Activated CD4-positive, alpha-beta T cell treated with anti-CD3 and anti-CD28 coated beads for 1 hour (primary cell): Measurements from ENCODE around the gene ZKSCAN1.
"Not testable (repeated sequence)": the region's sequence is repeated elsewhere in the genome, so short reads cannot be mapped to it uniquely, and the experiment has no call there.

Experiments
- DNase-seq: peaks from one replicate; pipeline ENCODE4 v3.0.0-alpha.2; 2020

ZKSCAN1 gene

DNA sequence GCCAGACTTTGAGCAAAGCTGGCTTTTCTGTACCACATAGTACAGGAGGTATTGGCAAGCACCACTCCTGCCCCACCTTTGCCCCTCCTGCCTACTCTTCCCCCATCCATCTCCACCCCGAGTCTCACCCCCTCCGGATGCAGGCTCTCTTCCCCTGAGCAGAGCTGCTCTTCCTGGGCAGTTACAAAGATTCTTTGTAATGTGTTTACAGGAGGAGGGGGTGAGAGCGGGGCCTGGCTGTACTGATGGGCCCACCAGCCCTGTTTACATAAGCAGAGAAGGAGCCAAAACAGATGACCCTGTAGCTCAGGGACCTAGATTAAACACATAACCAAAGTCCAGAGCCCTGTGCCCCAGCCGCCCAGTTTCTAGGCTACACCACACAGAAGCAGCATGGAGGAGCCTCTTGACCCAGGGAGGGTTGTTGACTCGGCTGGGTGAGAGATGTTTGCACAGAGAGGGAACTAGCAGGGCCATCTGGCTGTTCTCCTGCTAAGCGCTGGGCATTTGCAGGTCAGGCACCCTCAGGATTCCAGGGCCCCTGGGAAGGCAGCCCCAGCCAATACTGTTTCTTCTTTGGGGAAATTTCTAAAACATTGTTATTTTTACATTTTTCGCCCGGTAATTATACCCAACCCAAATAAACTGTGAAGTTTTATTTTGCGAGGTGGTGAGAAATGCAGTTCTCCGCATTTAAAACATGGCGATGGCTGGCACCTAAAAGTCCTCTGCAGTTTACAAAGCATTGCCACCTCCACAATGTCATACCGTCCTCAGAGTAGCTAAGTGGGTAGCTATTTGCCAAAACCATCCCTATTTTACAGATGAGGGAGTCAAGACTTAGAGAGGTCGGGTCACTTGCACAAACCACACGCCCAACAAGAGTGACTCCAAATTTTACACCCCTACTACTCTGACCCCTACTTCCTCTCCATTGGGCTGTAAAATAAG is 11.4 kb upstream of the ZKSCAN1 start:
- DNase-seq, result no peak

DNA sequence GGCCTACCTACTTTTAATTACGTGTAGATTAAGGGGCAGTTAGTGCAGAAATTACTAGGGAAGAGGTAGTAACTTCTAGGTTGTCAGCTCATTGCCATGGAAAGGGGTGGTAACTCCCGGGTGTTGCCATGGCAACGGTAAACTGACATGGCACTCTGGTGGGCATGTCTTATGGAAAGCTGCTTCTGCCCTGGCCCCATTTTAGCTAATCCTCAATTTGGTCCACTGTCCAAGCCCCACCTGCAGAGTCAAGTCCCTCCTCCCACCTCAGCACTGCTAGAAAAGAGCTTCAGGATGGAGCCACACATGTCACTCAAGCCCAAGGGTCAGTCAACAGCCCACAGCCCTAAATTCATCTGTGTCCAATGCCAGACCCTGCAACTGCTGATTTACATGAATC is 7.5 kb upstream of the ZKSCAN1 start:
- DNase-seq, result no peak

DNA sequence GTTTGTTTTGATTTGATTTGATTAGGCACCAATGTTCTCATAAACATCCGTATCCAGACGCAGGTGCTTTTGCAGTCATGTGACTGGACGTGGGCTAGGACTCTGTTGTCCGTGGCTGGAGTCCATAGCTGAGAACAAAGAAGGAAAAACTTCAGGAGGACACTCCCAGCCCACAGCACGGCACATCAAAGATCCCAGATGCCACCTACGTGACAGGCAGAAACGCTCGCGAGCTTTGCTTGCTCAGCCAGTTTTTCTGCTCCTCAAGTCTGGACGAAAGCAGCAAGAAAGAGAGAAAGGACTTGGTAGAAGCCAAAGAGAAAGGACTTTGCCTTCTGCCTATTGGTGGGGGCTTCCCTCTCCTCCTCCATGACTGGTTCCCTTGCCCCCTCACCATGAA is 6.9 kb upstream of the ZKSCAN1 start:
- DNase-seq, result no peak

DNA sequence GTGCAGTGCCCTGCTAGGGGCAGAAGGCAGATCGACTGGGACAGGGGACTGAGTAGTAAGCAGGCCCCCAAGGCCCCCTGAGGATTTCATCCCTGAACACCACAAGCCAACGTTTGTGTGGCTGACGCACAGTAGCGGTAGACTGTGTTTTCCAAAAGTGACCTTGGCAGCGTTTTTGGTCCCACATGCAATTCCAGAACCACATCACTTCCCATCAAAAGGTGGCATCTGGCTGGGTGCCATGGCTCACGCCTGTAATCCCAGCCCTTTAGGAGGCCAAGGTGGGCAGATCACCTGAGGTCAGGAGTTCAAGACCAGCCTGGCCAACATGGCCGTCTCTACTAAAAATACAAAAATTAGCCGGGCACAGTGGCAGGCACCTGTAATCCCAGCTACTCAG is 5.4 kb upstream of the ZKSCAN1 start:
- DNase-seq, result not testable (repeated sequence)

DNA sequence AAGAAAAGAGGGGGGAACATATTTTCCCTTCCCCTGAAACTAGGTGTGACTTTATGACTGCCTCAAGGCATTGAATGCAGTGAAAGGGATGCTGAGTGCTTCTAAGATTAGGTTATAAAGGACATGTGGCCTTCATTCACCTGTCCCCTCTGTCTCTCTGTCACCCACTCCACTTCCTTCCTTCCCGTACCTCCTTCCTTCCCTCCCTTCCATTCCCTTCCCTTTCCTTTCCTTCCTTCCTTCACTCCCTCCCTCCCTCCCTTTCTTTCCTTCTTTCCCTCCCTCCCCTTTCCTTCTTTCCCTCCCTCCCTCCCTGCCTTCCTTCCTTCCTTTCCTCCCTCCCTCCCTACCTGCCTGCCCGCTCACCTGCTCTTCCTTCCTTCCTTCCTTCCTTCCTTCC is 4.5 kb upstream of the ZKSCAN1 start:
- no peak for DNase-seq

DNA sequence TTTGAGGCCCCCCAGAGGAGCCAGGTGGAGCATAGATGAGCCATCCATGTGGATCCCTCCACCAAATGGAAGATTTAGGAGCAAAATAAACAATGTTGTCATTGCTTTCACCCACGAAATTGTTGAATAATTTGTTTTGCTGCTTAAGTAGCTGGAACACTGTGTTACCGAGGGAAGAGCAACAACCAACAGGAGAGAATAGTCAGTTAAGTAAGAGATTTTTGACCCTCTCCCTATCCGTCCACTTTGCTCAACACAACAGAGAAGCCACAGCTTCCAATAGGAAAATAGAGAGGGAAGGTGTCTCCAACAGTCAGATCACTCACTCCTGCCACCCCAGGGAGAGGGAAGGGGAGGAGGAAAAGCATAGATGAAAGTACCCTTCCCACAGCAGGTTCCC is 3.9 kb upstream of the ZKSCAN1 start:
- DNase-seq, result no peak

DNA sequence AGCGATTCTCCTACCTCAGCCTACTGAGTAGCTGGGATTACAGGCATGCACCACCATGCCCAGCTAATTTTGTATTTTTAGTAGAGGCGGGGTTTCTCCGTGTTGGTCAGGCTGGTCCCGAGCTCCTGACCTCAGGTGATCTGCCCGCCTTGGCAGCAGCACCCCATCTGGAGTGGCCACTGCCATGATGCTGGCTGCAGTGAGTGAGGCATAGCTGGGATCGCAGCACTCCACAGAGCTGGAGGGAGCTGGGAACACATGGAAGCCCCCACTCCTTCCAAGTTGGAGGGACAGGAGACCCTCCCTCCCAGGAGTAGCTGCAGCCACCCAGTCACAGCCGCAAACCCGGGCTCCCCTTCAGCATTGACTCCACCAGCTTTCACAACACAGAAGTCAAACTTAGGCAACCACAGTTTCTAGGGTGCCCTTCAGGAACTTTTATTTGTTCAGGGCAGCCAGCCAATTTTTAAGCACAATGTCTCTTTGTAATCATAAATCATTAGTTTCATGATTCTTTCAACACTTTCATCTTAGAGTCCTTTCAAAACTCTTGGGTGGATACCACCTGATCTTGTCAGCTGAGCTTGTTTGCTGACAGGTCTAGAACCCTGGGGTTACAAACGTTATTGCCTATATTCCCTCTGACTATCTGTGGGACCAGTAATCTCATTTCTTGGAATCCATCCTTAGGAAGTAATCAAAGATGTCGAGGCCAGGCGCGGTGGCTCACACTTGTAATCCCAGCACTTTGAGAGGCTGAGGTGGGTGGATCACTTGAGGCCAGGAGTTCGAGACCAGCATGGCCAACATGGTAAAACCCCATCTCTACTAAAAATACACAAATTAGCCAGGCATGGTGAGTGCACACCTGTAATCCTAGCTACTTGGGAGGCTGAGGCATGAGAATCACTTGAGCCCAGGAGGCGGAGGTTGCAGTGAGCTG is 2.7 kb upstream of the ZKSCAN1 start:
- not testable (repeated sequence) for DNase-seq

DNA sequence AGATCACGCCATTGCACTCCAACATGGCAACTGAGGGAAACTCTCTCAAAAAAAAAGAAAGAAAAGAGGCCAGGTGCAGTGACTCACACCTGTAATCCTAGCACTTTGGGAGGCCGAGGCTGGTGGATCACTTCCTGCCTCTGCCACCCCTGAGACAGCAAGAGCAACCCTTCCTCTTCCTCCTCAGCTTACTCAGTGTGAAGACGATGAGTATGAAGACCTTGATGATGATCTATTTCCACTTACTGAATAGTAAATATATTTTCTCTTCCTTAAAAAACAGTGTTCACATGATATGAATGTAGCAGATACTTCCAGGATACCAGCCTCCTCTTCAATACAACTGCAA is 2.1 kb upstream of the ZKSCAN1 start:
- peak; percentile 14 for DNase-seq

DNA sequence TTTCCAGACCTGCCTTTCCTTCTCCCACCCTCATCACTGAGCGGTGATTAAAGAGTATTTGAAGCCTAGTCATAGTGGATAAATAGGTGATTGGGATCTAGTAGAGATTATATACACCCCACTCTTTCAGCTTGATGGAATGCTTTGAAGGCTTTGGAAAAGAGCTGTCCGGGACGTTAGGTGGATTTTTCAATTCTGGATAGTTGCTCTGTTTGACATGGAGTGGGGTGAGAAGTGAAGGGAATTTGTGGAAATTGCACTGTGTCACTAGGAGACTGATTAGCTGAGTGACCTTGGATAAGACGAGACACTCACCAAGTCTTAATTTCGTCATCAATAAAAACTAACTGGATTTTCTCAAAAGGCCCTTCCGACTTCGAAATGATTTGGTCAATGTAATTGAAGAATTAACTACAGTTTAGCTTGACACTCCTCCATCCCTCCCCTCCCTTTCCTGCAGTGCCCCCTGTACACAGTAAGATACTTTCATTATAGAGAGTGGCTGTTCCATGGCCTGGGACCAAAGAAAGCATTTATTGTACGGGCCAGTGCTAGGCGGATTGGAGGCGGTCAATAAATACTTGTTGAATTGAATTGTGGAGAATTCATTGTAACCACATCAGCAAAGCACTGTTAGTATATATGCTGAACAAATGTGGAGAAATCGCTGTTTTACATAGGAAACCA is 962 bp downstream of the ZKSCAN1 start:
- DNase-seq, result no peak

DNA sequence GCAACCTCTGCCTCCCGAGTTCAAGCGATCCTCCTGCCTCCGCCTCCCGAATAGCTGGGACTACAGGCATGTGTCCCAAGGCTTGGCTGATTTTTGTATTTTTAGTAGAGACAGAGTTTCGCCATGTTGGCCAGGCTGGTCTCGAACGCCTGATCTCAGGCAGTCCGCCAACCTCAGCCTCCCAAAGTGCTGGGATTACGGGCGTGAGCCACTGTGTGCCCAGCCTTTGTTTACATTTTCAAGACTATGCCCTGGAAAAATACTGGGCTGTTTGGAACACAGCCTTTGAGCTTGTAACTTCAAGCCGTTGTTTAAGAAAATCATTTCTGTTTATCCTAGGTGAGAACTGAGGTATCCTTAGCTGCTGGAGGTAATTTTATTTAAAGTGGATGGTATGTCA is 1.9 kb downstream of the ZKSCAN1 start:
- no peak for DNase-seq

DNA sequence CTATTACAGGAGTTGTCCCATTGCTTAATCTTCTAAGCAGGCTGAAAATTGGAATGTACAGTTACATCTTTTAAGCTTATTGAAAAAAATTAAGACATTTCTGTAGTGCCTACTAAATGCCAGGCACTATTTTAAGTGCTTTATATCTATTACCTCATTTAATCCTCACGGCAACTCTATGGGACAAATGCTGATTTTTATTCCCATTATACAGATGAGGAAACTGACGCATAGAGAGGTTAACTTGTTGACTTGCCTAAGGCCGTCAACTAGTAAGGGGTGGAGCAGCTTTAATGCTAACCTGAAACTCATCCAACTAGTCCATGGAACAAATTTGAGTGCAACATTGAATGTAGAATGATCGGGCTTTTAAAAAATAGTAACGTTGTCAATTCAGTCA is 2.5 kb downstream of the ZKSCAN1 start:
- DNase-seq, result no peak

DNA sequence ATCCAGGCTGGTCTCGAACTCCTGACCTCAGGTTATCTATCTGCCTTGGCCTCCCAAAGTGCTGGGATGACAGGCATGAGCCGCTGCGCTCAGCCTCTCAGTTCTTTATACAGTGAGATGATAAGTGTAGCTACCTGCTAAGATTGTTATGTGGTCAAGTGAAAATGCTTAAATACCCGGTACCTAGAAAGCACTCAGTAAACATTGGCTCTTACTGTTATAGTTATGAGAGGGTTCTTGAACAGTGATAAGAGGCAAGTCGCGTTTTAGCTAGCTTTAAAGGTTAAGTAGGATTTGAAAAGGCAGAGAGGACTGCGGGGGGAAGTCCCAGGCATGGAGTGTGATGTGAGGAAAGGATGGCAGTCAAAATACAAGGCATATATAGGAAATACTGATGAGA is 4.5 kb downstream of the ZKSCAN1 start:
- no peak for DNase-seq

DNA sequence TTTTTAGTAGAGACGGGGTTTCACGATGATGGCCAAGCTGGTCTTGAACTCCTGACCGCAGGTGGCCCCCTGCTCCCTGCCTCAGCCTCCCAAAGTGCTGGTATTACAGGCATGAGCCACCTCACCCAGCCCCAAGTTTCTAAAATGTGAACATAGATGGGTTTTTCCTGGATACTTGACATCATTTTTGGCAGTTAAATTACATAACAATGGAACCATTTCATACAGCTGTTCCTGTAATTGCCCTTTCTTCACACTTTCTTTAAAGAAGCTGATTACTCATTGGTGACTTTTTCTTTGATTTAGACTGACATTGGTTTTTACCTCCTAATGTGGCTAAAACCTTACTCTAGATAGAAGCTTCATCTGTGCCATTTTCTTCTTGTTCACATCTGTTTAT is 5.9 kb downstream of the ZKSCAN1 start:
- no peak for DNase-seq

DNA sequence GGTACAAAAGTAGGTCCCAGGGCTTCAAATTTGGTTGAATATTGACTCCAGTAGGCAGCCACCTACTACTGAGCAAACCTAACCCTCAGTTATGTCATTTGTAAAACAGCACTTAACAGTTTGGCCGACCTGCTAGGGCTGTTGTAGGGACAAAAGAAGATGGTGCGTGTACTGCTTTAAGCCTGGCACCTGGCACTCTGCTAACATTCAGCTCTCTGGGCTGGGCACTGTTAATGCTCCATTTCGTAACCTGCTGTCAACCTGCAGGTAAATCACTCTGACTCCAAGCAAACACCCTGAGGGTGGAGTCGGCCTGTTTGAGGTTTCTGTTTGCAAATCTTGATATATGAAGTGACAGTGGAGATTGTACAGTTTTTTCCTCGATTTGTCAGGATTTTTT is 7.2 kb downstream of the ZKSCAN1 start:
- no peak for DNase-seq

DNA sequence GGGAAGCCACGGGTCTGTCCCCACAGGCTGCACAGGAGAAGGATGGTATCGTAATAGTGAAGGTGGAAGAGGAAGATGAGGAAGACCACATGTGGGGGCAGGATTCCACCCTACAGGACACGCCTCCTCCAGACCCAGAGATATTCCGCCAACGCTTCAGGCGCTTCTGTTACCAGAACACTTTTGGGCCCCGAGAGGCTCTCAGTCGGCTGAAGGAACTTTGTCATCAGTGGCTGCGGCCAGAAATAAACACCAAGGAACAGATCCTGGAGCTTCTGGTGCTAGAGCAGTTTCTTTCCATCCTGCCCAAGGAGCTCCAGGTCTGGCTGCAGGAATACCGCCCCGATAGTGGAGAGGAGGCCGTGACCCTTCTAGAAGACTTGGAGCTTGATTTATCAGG is 8.1 kb downstream of the ZKSCAN1 start:
- DNase-seq, result no peak

DNA sequence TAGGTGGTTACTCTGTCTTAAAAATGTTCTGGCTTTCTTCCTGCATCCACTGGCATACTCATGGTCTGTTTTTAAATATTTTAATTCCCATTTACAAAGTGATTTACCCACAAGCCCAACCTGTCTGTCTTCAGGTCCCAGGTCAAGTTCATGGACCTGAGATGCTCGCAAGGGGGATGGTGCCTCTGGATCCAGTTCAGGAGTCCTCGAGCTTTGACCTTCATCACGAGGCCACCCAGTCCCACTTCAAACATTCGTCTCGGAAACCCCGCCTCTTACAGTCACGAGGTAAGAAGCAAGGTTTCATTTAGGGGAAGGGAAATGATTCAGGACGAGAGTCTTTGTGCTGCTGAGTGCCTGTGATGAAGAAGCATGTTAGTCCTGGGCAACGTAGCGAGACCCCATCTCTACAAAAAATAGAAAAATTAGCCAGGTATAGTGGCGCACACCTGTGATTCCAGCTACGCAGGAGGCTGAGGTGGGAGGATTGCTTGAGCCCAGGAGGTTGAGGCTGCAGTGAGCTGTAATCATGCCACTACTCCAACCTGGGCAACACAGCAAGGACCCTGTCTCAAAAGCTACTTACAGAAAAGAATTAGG is 8.7 kb downstream of the ZKSCAN1 start:
- DNase-seq, result no peak

DNA sequence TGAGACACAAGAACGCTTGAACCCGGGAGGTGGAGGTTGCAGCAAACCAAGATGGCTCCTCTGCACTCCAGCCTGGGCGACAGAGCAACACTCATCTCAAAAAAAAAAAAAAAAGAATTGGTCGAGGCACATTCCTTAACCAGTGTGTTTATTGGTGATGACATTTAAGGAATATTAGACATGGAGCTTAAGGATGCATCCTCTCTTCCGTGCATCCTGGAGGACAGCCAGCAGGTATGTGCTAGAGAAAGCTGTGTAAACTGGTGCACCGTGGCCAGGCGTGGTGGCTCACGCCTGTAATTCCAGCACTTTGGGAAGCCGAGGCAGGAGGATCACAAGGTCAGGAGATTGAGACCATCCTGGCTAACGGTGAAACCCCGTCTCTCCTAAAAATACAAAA is 11.8 kb downstream of the ZKSCAN1 start:
- no peak for DNase-seq

DNA sequence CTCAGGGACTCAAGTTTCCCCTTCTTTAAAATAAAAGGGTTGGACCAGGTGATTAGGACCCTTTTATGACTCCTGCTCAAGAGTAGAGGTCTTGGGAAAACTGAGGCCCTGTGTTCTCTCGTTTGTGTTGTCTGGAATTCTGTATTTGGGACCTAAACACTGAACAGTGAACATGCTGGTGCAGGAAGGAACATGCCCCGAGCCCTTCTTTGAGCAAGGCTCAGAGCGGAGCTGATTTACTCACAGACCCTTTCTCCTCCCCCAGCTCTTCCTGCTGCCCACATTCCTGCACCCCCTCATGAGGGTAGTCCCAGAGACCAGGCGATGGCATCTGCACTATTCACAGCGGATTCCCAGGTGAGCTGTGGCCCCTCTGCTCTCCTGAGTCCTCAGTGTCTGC is 14.2 kb downstream of the ZKSCAN1 start:
- no peak for DNase-seq

DNA sequence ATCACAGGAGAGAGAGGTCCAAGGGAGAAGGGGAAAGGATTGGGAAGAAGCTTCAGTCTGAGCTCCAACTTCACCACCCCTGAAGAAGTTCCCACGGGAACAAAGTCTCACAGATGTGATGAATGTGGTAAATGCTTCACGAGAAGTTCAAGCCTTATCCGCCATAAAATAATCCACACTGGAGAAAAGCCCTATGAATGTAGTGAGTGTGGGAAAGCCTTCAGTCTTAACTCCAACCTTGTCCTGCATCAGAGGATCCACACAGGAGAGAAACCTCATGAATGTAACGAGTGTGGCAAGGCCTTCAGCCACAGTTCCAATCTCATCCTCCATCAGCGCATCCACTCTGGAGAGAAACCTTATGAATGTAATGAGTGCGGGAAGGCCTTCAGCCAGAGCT is 18.1 kb downstream of the ZKSCAN1 start:
- no peak for DNase-seq

DNA sequence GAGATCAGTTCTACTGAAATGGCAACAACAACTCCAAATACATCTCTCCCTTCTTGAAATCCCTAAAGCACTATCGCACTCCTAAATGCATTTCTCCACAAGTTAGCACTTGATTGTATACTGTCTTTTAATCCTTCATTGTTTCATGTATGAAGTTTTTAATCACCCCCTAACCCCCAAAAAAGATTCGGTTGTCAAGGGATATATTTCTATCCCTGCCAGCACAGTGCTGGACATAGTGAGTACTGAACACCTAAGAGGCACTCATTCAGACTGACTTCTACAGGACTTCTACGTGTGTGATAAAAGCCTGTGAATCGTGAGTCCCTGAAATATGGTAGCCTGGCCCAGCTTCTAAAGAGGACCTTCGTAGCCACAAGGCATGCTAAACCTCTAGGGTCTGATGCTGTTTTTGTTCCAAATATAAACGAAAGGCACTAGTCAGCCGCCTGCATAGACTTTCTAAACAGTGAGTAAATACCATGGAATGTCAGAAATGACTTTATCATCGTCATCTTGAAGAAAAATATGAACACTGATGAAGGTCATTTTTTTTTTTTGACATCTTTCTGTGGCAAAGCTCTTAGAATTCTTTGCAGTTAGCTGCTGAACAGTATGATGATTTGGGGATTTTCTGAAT is 19.6 kb downstream of the ZKSCAN1 start:
- DNase-seq, result no peak

DNA sequence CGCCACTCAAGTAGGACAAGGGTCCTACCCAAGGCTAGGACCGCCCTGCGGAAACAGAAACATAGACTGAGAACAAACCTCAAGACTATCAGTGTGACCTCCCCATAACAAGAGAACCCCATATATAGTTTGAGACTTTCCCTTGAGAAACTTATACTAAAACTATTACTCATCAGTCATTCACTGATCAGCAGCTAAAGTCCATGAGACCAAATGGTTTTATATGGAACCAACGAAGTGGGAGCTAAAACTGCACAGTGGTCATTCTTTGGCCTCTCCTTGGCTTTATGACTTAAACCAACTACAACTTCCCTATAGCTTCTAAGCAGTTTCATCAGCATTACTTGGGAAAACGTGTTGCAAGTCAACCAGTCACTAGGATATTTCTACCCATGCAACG is 20.5 kb downstream of the ZKSCAN1 start:
- no peak for DNase-seq

DNA sequence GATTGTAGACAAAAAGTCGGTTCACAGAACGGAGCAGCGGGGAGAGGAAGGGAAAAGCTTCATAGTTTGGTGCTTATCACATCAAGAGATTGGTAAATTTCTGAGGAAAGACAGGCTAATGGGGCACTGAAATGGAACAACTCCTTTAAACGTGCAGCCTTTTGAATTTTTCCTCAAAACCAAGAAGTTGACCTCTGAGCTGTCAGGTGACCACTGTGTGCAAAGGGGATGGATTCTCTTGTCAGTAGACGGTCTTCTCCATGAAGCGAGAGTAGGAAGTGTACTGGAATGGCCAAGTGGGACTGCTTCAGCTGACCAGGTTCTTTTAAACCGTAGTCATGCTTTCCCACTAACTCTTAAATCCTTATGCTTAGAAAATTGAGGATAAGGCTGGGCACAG is 22.9 kb downstream of the ZKSCAN1 start:
- no peak for DNase-seq

DNA sequence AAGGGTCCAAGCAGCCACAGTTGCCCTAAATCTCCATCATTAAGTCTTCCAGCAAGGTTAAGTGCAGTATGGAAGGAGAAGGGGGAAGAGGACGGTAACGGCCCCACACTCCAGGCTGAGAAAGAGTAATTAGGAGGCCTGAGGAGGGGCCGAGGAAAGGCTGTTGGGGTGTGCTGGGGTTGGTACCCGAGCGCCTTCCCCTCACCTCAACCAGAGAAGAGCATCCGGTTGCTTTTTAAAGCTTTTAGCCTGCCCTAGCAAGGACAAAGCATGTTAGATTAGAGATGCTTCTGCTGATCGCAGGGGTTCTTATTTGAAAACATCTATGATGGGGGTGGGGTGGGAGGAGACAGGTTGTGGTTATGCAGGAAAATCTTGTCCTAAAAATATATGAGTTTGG is 25.2 kb downstream of the ZKSCAN1 start:
- DNase-seq, result no peak
